ENCODE data around the gene SLC6A15.

Gene SLC6A15

GRCh38 chr12:84875241-84875640, 37.4 kb downstream of the SLC6A15 start:
- Histone ChIP-seq H3K18ac (ENCODE audit: low read length) (no peak overlapping the region), H3K9me3 (ENCODE audit: insufficient read depth, low read depth, low read length) (no peaks in the 10 kb centered on the region), H3K23ac (ENCODE audit: low read length) (no peak overlapping the region), H3K36me3 (ENCODE audit: control insufficient read depth in 1 of 2, insufficient read depth in 2 of 2, low read length in 2 of 2) (no peaks in the 10 kb centered on the region), H3K79me2 (ENCODE audit: control insufficient read depth, insufficient read depth, low read length, poor library complexity) (no peaks in the 10 kb centered on the region), H2BK120ac (ENCODE audit: insufficient read depth, low read length, poor library complexity) (no peak overlapping the region), H3K14ac (ENCODE audit: low read length) (no peak overlapping the region), H2AFZ (ENCODE audit: insufficient read depth, low read length, poor library complexity) (no peak overlapping the region), H3K9ac (ENCODE audit: low read length) (no peak overlapping the region), H3K79me1 (ENCODE audit: low read length) (no peaks in the 10 kb centered on the region), H4K12ac (ENCODE audit: low read depth, low read length) (no peak overlapping the region), H2AK5ac (ENCODE audit: low read length) (no peak overlapping the region), H3K27ac (ENCODE audit: low read depth, low read length) (no peak overlapping the region), H2BK5ac (ENCODE audit: low read depth, low read length, poor library complexity) (no peak overlapping the region), H3K4ac (ENCODE audit: low read depth, low read length) (no peak overlapping the region), H4K8ac (ENCODE audit: low read depth, low read length) (no peak overlapping the region), H3K4me2 (ENCODE audit: low read length) (no peak overlapping the region), H4K91ac (ENCODE audit: low read depth, low read length) (no peak overlapping the region), H3K27me3 (ENCODE audit: insufficient read depth, low read length) (no peaks in the 10 kb centered on the region), H3K4me1 (ENCODE audit: control insufficient read depth in 1 of 2, insufficient read depth in 2 of 2, low read length in 2 of 2) (no peaks in the 10 kb centered on the region), H2BK12ac (ENCODE audit: low read length) (no peak overlapping the region), H3K4me3 (ENCODE audit: low read depth, low read length) (no peak overlapping the region)
- no CpG with 5 or more reads among the region's 4 CpGs for WGBS (ENCODE audit: extremely low coverage, insufficient coverage, insufficient read length)
- DNase-seq, result no peak

- no peak for DNase-seq
- no peak overlapping the region for H3K23ac ChIP-seq (ENCODE audit: low read length)
- H3K4ac ChIP-seq (ENCODE audit: low read depth, low read length), result no peak overlapping the region
- H4K91ac ChIP-seq (ENCODE audit: low read depth, low read length), result no peak overlapping the region
- no peak overlapping the region for H3K18ac ChIP-seq (ENCODE audit: low read length)
- no peak overlapping the region for H3K27ac ChIP-seq (ENCODE audit: low read depth, low read length)
- H3K9ac ChIP-seq (ENCODE audit: low read length), result no peak overlapping the region
- no peaks in the 10 kb centered on the region for H3K4me1 ChIP-seq (ENCODE audit: control insufficient read depth in 1 of 2, insufficient read depth in 2 of 2, low read length in 2 of 2)
- H3K79me2 ChIP-seq (ENCODE audit: control insufficient read depth, insufficient read depth, low read length, poor library complexity), result no peaks in the 10 kb centered on the region
- no peak overlapping the region for H3K14ac ChIP-seq (ENCODE audit: low read length)
- H3K4me2 ChIP-seq (ENCODE audit: low read length), result no peak overlapping the region
- H2BK12ac ChIP-seq (ENCODE audit: low read length), result no peak overlapping the region
- H2AK5ac ChIP-seq (ENCODE audit: low read length), result no peak overlapping the region
- H2BK120ac ChIP-seq (ENCODE audit: insufficient read depth, low read length, poor library complexity), result no peak overlapping the region
- no peak overlapping the region for H2BK5ac ChIP-seq (ENCODE audit: low read depth, low read length, poor library complexity)
- no peaks in the 10 kb centered on the region for H3K36me3 ChIP-seq (ENCODE audit: control insufficient read depth in 1 of 2, insufficient read depth in 2 of 2, low read length in 2 of 2)
- H4K8ac ChIP-seq (ENCODE audit: low read depth, low read length), result no peak overlapping the region
- H3K4me3 ChIP-seq (ENCODE audit: low read depth, low read length), result no peak overlapping the region
- no peak overlapping the region for H2AFZ ChIP-seq (ENCODE audit: insufficient read depth, low read length, poor library complexity)
- no peaks in the 10 kb centered on the region for H3K9me3 ChIP-seq (ENCODE audit: insufficient read depth, low read depth, low read length)
- H4K12ac ChIP-seq (ENCODE audit: low read depth, low read length), result no peak overlapping the region
- H3K27me3 ChIP-seq (ENCODE audit: insufficient read depth, low read length), result no peaks in the 10 kb centered on the region
- no peaks in the 10 kb centered on the region for H3K79me1 ChIP-seq (ENCODE audit: low read length)
Observed at GRCh38 chr12:84874825-84875139, 37.8 kb downstream of the SLC6A15 start.

- H3K9me3 ChIP-seq (ENCODE audit: insufficient read depth, low read depth, low read length), result no peaks in the 10 kb centered on the region
- H2BK5ac ChIP-seq (ENCODE audit: low read depth, low read length, poor library complexity), result no peak overlapping the region
- no peak overlapping the region for H3K14ac ChIP-seq (ENCODE audit: low read length)
- H3K27me3 ChIP-seq (ENCODE audit: insufficient read depth, low read length), result no peaks in the 10 kb centered on the region
- no peaks in the 10 kb centered on the region for H3K79me2 ChIP-seq (ENCODE audit: control insufficient read depth, insufficient read depth, low read length, poor library complexity)
- no CpG with 5 or more reads among the region's 7 CpGs for WGBS (ENCODE audit: extremely low coverage, insufficient coverage, insufficient read length)
- peak in 1 of 2 donors; percentile 80 for DNase-seq
- no peak overlapping the region for H2BK12ac ChIP-seq (ENCODE audit: low read length)
- H3K23ac ChIP-seq (ENCODE audit: low read length), result no peak overlapping the region
- H4K12ac ChIP-seq (ENCODE audit: low read depth, low read length), result no peak overlapping the region
- H4K91ac ChIP-seq (ENCODE audit: low read depth, low read length), result no peak overlapping the region
- H3K4me3 ChIP-seq (ENCODE audit: low read depth, low read length), result no peak overlapping the region
- no peaks in the 10 kb centered on the region for H3K79me1 ChIP-seq (ENCODE audit: low read length)
- H3K36me3 ChIP-seq (ENCODE audit: control insufficient read depth in 1 of 2, insufficient read depth in 2 of 2, low read length in 2 of 2), result no peaks in the 10 kb centered on the region
- H3K4me1 ChIP-seq (ENCODE audit: control insufficient read depth in 1 of 2, insufficient read depth in 2 of 2, low read length in 2 of 2), result no peaks in the 10 kb centered on the region
- H3K4me2 ChIP-seq (ENCODE audit: low read length), result no peak overlapping the region
- H3K9ac ChIP-seq (ENCODE audit: low read length), result no peak overlapping the region
- H3K4ac ChIP-seq (ENCODE audit: low read depth, low read length), result no peak overlapping the region
- no peak overlapping the region for H3K18ac ChIP-seq (ENCODE audit: low read length)
- no peak overlapping the region for H2AFZ ChIP-seq (ENCODE audit: insufficient read depth, low read length, poor library complexity)
- no peak overlapping the region for H2AK5ac ChIP-seq (ENCODE audit: low read length)
- no peak overlapping the region for H2BK120ac ChIP-seq (ENCODE audit: insufficient read depth, low read length, poor library complexity)
- no peak overlapping the region for H3K27ac ChIP-seq (ENCODE audit: low read depth, low read length)
- no peak overlapping the region for H4K8ac ChIP-seq (ENCODE audit: low read depth, low read length)
Observed at GRCh38 chr12:84874125-84874824, 38.3 kb downstream of the SLC6A15 start.

GRCh38 chr12:84862186-84862585, 50.4 kb downstream of the SLC6A15 start:
- Histone ChIP-seq H3K27me3 (ENCODE audit: insufficient read depth, low read length) (no peaks in the 10 kb centered on the region), H3K27ac (ENCODE audit: low read depth, low read length) (no peak overlapping the region), H3K18ac (ENCODE audit: low read length) (no peak overlapping the region), H4K8ac (ENCODE audit: low read depth, low read length) (no peak overlapping the region), H3K4me2 (ENCODE audit: low read length) (no peak overlapping the region), H2AK5ac (ENCODE audit: low read length) (no peak overlapping the region), H2AFZ (ENCODE audit: insufficient read depth, low read length, poor library complexity) (no peak overlapping the region), H3K79me2 (ENCODE audit: control insufficient read depth, insufficient read depth, low read length, poor library complexity) (no peaks in the 10 kb centered on the region), H3K36me3 (ENCODE audit: control insufficient read depth in 1 of 2, insufficient read depth in 2 of 2, low read length in 2 of 2) (no peaks in the 10 kb centered on the region), H3K9ac (ENCODE audit: low read length) (no peak overlapping the region), H2BK12ac (ENCODE audit: low read length) (no peak overlapping the region), H3K4me3 (ENCODE audit: low read depth, low read length) (no peak overlapping the region), H4K12ac (ENCODE audit: low read depth, low read length) (no peak overlapping the region), H3K4me1 (ENCODE audit: control insufficient read depth in 1 of 2, insufficient read depth in 2 of 2, low read length in 2 of 2) (no peaks in the 10 kb centered on the region), H3K4ac (ENCODE audit: low read depth, low read length) (no peak overlapping the region), H3K23ac (ENCODE audit: low read length) (no peak overlapping the region), H2BK5ac (ENCODE audit: low read depth, low read length, poor library complexity) (no peak overlapping the region), H3K14ac (ENCODE audit: low read length) (no peak overlapping the region), H4K91ac (ENCODE audit: low read depth, low read length) (no peak overlapping the region), H2BK120ac (ENCODE audit: insufficient read depth, low read length, poor library complexity) (no peak overlapping the region), H3K79me1 (ENCODE audit: low read length) (peaks cover 9% of the 10 kb centered on the region), H3K9me3 (ENCODE audit: insufficient read depth, low read depth, low read length) (no peaks in the 10 kb centered on the region)
- no peak for DNase-seq
- WGBS (ENCODE audit: extremely low coverage, insufficient coverage, insufficient read length), result no CpG with 5 or more reads among the region's 3 CpGs
